ENCODE results near the gene NUP98.

NUP98 gene

GRCh38 chr11:3797329-3798090 lies at the start of gene NUP98:
NUP98 (minus strand) TSS chr11:3797554; CDS start chr11:3782117, 15,437 bp downstream.
- H3K4me3 ChIP-seq (ENCODE audit: low read depth, low read length): peak within 1 kb of the TSS; percentile 66

GRCh38 chr11:3845670-3846069 lies 48.3 kb upstream of the NUP98 start:
- no peak overlapping the region for H3K4me3 ChIP-seq (ENCODE audit: low read depth, low read length)

DNA sequence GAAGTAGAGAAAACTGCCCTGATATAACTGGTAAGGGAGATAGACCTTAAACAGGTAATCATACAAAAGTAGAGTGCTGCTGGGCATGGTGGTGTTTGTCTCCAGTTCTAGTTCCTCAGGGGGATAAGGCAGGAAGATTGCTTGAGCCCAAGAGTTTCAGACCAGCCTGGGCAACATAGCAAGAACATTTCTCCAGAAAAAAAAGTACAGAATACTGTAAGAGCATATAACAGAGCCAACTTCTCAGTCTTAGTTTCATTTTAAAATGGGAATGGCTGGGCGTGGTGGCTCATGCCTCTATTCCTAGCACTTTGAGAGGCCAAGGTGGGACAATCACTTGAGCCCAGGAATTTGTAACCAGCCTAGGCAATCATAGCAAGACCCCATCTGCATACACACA lies 47.9 kb upstream of the NUP98 start:
- no peak overlapping the region for H3K4me3 ChIP-seq (ENCODE audit: low read depth, low read length)

DNA sequence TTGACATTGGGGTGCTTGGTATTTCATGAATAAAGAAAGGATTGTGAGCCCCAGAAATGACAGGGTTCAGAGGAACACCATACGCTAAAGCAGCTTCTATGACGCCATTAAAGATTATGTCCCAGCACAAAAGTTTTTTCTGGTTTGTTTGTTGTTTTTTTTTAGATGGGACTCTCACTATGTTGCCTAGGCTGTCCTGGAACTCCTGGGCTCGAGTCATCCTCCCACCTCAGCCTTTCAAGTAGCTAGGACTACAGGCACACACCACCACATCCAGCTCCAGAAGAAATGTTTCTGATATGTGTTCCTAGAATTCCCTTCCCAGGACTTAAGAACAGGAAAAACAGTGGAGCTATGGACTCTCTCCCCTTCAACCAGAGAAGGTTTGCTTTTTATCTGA lies 46.0 kb upstream of the NUP98 start:
- H3K4me3 ChIP-seq (ENCODE audit: low read depth, low read length): no peak overlapping the region

DNA sequence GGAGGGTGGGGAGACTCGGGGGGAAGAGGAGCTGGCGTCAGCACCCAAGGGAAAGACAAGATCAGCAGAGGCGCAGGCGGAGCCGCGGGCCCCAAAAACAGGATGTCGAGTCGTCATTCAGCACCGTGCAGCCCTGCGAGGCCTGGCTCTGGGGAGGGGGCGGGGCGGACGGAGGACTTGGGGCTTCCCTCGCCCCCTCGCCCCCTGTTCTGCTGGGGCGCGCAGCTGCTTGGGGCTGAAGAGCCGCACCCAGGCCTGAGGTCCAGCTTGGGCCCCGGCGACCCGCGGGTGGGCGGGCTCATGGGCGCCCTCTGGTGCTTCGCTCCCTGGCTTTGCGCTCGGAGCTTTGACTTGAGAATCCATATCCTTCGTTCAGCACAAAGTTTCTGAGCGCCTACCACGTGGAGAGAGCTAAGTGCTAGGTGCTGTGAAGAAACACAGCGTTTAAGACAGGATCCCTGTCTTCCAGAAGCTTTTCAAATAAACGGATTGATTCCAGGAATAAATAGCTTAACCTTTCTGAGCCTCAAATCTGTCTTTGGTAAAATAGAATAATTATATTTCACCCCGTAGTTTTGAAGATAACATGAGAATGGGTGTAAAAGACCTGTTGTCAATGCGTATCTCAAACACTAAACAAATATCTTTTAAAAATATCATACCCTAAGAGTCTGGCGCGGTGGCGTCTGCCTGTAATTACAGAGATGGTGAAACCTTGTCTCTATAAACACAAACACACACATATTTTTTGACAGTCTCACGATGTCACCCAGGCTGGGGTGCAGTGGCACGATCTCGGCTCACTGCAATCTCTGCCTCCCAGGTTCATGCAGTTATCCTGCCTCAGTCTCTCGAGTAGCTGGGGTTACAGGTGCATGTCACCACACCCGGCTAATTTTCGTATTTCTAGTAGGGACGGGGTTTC lies 44.3 kb upstream of the NUP98 start:
- H3K4me3 ChIP-seq (ENCODE audit: low read depth, low read length): peak overlapping the region; percentile 37

DNA sequence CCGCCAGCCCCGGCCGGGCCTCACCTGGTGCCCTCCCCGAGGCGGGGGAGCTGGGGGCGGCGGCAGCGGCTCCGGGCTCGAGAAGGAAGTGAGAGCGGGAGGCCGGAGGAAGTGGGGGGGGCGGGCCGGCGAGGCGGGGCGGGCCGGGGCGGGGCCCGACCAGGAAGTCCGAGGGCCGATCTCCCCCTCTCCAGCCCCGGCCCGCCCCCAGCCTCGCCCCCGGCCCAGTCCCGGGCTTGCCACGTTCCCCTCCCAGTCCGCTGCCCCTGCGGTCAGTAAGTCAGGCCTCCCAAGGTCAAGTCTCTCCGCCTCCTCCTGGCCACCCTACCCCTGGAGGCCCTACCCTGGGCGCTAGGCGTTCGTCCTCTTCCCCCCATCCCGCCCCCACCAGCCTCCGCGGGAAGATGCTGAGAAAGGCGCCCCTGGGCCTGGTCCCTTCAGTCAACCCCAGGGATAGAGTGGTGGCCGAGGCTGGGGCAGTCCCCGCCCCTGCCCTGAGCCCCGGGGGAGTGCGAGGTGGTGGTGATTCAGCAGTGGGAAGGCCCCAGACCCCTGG lies 43.6 kb upstream of the NUP98 start, which contains the start of gene RHOG:
Gene RHOG (minus strand): TSS at position 90 of the 556 bp plus-strand sequence. CDS start 12,821 bp downstream, outside the sequence.
- H3K4me3 ChIP-seq (ENCODE audit: low read depth, low read length): peak within 1 kb of the TSS; percentile 74

GRCh38 chr11:3840004-3840869 lies 42.9 kb upstream of the NUP98 start:
- peak overlapping the region; percentile 74 for H3K4me3 ChIP-seq (ENCODE audit: low read depth, low read length)

GRCh38 chr11:3838504-3838903 lies 41.1 kb upstream of the NUP98 start:
- no peak overlapping the region for H3K4me3 ChIP-seq (ENCODE audit: low read depth, low read length)

- no peak overlapping the region for H3K4me3 ChIP-seq (ENCODE audit: low read depth, low read length)
Measured at GRCh38 chr11:3837793-3838192, 40.4 kb upstream of the NUP98 start.

GRCh38 chr11:3836903-3837302 lies 39.5 kb upstream of the NUP98 start:
- no peak overlapping the region for H3K4me3 ChIP-seq (ENCODE audit: low read depth, low read length)

DNA sequence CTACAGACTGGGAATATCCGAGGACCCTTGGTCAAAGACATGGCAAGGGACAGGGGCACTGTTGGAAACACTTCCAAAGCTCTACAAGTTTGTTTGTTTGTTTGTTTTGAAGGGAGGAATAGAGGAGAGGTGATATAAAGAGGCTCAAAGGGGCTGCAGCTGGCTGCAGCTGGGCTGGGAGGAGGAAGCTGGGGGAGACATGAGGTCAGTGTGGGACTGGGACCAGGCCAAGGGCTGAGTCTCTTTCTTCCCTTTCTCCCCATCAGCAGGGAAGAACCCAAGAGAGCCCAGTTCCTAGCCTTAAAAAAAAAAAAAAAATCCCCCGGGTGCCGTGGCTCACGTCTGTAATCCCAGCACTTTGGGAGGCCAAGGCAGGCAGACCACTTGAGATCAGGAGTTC lies 38.4 kb upstream of the NUP98 start:
- no peak overlapping the region for H3K4me3 ChIP-seq (ENCODE audit: low read depth, low read length)

- no peak overlapping the region for H3K4me3 ChIP-seq (ENCODE audit: low read depth, low read length)
Measured at GRCh38 chr11:3834664-3835461, 37.5 kb upstream of the NUP98 start.

GRCh38 chr11:3834349-3834663 lies 37.0 kb upstream of the NUP98 start:
- no peak overlapping the region for H3K4me3 ChIP-seq (ENCODE audit: low read depth, low read length)

- no peak overlapping the region for H3K4me3 ChIP-seq (ENCODE audit: low read depth, low read length)
Measured at GRCh38 chr11:3833449-3833848, 36.1 kb upstream of the NUP98 start.

GRCh38 chr11:3832816-3833215 lies 35.5 kb upstream of the NUP98 start:
- no peak overlapping the region for H3K4me3 ChIP-seq (ENCODE audit: low read depth, low read length)

- H3K4me3 ChIP-seq (ENCODE audit: low read depth, low read length): no peak overlapping the region
Measured at GRCh38 chr11:3831378-3832239, 34.3 kb upstream of the NUP98 start.

DNA sequence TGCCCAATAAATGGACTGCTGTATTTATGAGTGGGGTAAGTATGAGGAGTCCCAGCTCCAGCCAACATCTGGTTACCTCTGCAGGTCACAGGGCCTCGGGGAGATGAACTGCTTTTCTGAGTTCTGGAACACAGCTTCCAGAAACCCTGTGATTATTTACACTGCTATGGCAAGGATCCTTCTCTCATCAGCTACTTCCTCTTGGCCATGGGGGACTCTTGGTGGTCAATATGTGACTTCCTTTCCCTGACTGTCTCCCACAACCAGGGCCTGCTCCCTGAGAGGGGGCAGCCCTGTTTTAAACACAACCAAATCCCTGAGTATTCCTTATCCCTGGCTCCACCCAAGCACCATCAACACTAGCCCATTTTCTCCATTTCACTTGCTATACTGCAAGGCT lies 33.4 kb upstream of the NUP98 start:
- H3K4me3 ChIP-seq (ENCODE audit: low read depth, low read length): no peak overlapping the region

DNA sequence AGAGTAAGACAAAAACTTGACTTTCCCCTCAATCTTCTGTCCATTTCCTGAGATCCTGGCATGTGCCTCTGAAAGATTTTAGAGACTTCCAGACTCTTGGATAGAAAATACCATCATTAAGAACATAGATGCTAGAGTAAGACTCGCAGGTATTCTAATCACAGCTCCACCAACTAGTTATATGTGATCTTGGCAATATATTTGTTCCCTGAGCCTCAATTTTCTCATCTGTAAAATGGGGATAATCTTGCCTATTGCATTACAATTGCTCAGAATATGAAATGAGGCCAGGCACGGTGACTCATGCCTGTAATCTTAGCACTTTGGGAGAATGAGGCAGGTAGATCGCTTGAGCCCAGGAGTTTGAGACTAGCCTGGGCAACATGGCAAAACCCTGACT lies 32.7 kb upstream of the NUP98 start:
- H3K4me3 ChIP-seq (ENCODE audit: low read depth, low read length): no peak overlapping the region
